SU-DHL-6 (cell line): ENCODE data around the gene CPNE5.

ENCODE experiments used
- EZH2phosphoT487 ChIP-seq: fragments of 200-600 bp; sonication (generic), shearing (Covaris generic); conservative IDR thresholded peaks from 2 replicates; pipeline ENCODE4 v1.6.1; 2018; ENCODE audit warnings: mild to moderate bottlenecking, antibody characterized with exemption, low read length, moderate library complexity, mixed read lengths
- TF ChIP-seq, protein P1 (sequence below): fragments of 200-600 bp; sonication (generic); IDR thresholded peaks from one replicate; pipeline ENCODE4 v1.5.1; 2017; ENCODE audit warnings: antibody characterized with exemption, mild to moderate bottlenecking, low read length, moderate library complexity; ENCODE audit not compliant: insufficient read depth, poor library complexity, severe bottlenecking

DNA sequence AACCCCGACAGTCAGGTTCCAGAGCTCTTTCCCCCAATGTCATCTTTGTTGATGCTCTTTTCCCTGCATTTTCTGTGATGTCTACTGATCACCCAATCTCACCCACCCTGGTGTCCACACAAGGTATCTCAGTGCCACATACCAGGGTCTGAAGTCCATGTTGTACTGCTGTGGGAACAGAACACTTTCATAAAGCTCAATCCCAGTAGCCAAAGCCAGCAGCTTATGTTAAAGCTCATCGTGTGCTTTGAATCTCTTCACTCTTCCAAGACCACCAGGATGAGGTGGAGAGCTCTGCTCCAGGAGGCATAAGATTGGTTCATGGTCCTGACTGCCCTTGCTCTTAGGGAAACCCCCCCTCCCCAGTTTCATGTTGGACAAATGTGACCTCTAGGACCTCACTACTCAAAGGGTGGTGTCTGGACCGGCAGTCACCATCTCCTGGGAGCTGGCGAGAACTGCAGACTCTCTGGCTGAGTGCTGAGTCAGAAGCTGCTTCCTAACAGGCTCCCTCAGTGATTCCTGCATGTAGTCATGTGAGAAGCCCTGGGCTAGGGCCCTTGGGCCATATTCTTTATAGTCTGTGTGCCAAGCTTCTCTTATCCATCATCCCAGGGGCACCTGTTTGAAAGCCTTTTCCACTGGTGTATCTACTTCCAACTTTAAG, 13.4 kb upstream of the CPNE5 start:
- TF ChIP-seq, protein P1, sequence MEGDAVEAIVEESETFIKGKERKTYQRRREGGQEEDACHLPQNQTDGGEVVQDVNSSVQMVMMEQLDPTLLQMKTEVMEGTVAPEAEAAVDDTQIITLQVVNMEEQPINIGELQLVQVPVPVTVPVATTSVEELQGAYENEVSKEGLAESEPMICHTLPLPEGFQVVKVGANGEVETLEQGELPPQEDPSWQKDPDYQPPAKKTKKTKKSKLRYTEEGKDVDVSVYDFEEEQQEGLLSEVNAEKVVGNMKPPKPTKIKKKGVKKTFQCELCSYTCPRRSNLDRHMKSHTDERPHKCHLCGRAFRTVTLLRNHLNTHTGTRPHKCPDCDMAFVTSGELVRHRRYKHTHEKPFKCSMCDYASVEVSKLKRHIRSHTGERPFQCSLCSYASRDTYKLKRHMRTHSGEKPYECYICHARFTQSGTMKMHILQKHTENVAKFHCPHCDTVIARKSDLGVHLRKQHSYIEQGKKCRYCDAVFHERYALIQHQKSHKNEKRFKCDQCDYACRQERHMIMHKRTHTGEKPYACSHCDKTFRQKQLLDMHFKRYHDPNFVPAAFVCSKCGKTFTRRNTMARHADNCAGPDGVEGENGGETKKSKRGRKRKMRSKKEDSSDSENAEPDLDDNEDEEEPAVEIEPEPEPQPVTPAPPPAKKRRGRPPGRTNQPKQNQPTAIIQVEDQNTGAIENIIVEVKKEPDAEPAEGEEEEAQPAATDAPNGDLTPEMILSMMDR = no peak
- TF ChIP-seq EZH2phosphoT487 = no peak
